ENCODE measurements around the gene PCDHGA5.
A peak's percentile ranks its signal among the peaks of the same experiment; 100 is the strongest.
"Not testable (repeated sequence)": the region's sequence is repeated elsewhere in the genome, so short reads cannot be mapped to it uniquely, and the experiment has no call there.

The PCDHGA5 gene

GRCh38 chr5:141351591-141351990, 12.4 kb upstream of the PCDHGA5 start:
- no peak for DNase-seq (ENCODE audit: low read depth in 3 of 3)

- no peak for DNase-seq (ENCODE audit: low read depth in 3 of 3)
Observed at GRCh38 chr5:141354900-141355469, 9.0 kb upstream of the PCDHGA5 start, which contains the start of gene PCDHGA4. Gene PCDHGA4 (plus strand): TSS chr5:141355021. CDS start chr5:141355108, 87 bp downstream.

GRCh38 chr5:141355641-141356040, 8.3 kb upstream of the PCDHGA5 start:
- DNase-seq (ENCODE audit: low read depth in 3 of 3), result no peak

- DNase-seq (ENCODE audit: low read depth in 3 of 3), result no peak
Observed at GRCh38 chr5:141356133-141356532, 7.8 kb upstream of the PCDHGA5 start.

- DNase-seq (ENCODE audit: low read depth in 3 of 3), result no peak
Observed at GRCh38 chr5:141356950-141357349, 7.0 kb upstream of the PCDHGA5 start.

GRCh38 chr5:141359790-141360426, 4.1 kb upstream of the PCDHGA5 start, which contains the start of gene PCDHGB2:
Gene PCDHGB2 (plus strand): TSS chr5:141359994. CDS start chr5:141360136, 142 bp downstream.
- DNase-seq (ENCODE audit: low read depth in 3 of 3), result no peak

- no peak for DNase-seq (ENCODE audit: low read depth in 3 of 3)
Observed at GRCh38 chr5:141360685-141361084, 3.3 kb upstream of the PCDHGA5 start.

- DNase-seq (ENCODE audit: low read depth in 3 of 3), result no peak
Observed at GRCh38 chr5:141362719-141363118, 1.2 kb upstream of the PCDHGA5 start.

- DNase-seq (ENCODE audit: low read depth in 3 of 3), result no peak
Observed at GRCh38 chr5:141366016-141366896, 2.3 kb downstream of the PCDHGA5 start.

GRCh38 chr5:141369994-141370848, 6.3 kb downstream of the PCDHGA5 start, which contains the start of gene PCDHGB3:
Gene PCDHGB3 (plus strand): TSS chr5:141370242. CDS start chr5:141370395, 153 bp downstream.
- peak in 1 of 3 experiments; percentile 15 for DNase-seq (ENCODE audit: low read depth in 3 of 3)

GRCh38 chr5:141371572-141372475, 7.9 kb downstream of the PCDHGA5 start:
- no peak for DNase-seq (ENCODE audit: low read depth in 3 of 3)

- no peak for DNase-seq (ENCODE audit: low read depth in 3 of 3)
Observed at GRCh38 chr5:141373673-141374317, 9.8 kb downstream of the PCDHGA5 start, which contains the start of gene PCDHGA6. Gene PCDHGA6 (plus strand): TSS chr5:141373891. CDS start chr5:141374084, 193 bp downstream.

GRCh38 chr5:141374627-141375026, 10.7 kb downstream of the PCDHGA5 start:
- DNase-seq (ENCODE audit: low read depth in 3 of 3), result no peak

GRCh38 chr5:141375444-141376155, 11.6 kb downstream of the PCDHGA5 start:
- DNase-seq (ENCODE audit: low read depth in 3 of 3), result not testable (repeated sequence)

GRCh38 chr5:141382469-141383294, 18.7 kb downstream of the PCDHGA5 start, which contains the start of gene PCDHGA7:
Gene PCDHGA7 (plus strand): TSS chr5:141382742. CDS start chr5:141382900, 158 bp downstream.
- no peak for DNase-seq (ENCODE audit: low read depth in 3 of 3)

- no peak for DNase-seq (ENCODE audit: low read depth in 3 of 3)
Observed at GRCh38 chr5:141383345-141383744, 19.4 kb downstream of the PCDHGA5 start.

- DNase-seq (ENCODE audit: low read depth in 3 of 3), result no peak
Observed at GRCh38 chr5:141384471-141385267, 20.7 kb downstream of the PCDHGA5 start.
